GM12874 (cell line): Measurements from ENCODE around the gene MYLK.

Experiments
- TF ChIP-seq, protein P1 (sequence below): IDR thresholded peaks from 2 replicates; pipeline ENCODE4 v1.5.1; 2011; ENCODE audit warnings: low read depth, mild to moderate bottlenecking, control low read depth, low read length, moderate library complexity; ENCODE audit not compliant: insufficient read depth

The MYLK gene

GRCh38 chr3:123698813-123699212 lies 185.3 kb downstream of the MYLK start:
- TF ChIP-seq, protein P1, sequence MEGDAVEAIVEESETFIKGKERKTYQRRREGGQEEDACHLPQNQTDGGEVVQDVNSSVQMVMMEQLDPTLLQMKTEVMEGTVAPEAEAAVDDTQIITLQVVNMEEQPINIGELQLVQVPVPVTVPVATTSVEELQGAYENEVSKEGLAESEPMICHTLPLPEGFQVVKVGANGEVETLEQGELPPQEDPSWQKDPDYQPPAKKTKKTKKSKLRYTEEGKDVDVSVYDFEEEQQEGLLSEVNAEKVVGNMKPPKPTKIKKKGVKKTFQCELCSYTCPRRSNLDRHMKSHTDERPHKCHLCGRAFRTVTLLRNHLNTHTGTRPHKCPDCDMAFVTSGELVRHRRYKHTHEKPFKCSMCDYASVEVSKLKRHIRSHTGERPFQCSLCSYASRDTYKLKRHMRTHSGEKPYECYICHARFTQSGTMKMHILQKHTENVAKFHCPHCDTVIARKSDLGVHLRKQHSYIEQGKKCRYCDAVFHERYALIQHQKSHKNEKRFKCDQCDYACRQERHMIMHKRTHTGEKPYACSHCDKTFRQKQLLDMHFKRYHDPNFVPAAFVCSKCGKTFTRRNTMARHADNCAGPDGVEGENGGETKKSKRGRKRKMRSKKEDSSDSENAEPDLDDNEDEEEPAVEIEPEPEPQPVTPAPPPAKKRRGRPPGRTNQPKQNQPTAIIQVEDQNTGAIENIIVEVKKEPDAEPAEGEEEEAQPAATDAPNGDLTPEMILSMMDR, result no peak

GRCh38 chr3:123696808-123697207 lies 187.3 kb downstream of the MYLK start:
- TF ChIP-seq, protein P1, result no peak

- TF ChIP-seq, protein P1, result no peak
Observed at GRCh38 chr3:123695731-123696640, 188.1 kb downstream of the MYLK start.

DNA sequence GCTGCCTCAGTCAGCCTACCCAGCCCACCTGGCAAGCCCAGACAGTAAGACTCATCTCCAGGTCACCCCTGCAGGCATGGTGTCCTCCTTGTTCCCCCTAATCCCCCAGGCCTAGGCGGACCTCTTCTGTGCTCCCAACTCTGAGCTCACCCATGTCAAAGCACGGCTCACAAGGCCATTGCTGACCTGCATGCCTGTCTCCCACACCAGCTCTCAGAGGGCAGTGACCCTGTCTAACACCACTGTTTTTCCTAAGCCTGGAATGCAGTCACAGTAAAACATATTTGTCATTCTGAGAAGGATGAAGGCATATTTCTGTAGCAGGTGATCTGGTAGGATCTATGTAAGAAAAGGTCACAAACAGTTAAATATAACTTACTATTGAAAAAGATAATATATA lies 189.0 kb downstream of the MYLK start:
- TF ChIP-seq, protein P1, result no peak

- TF ChIP-seq, protein P1, result no peak
Observed at GRCh38 chr3:123694366-123695087, 189.6 kb downstream of the MYLK start.

GRCh38 chr3:123693584-123694190 lies 190.4 kb downstream of the MYLK start:
- TF ChIP-seq, protein P1, result no peak

GRCh38 chr3:123692671-123693070 lies 191.5 kb downstream of the MYLK start:
- TF ChIP-seq, protein P1, result no peak
